ENCODE results near the gene TMEM183A.

TMEM183A gene

DNA sequence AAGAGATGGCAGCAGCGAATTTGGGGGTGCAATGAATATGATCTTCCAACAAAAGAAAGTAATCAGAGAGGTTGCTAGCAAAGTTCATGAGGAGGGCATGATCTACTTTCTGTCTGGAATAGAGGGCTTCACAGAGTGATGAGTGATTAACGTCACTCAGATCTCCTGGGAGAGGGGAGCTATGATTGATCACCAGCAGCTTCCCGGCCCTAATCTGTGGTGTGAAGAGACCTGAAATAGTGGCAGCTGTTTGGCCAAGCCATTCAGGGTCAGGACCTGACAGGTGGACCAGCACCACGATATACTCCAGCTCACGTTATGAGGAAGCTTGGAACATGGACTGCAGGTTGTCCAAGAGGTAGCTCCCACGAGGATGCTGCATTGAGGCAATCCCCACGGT is 19.9 kb upstream of the TMEM183A start:
- Histone ChIP-seq H3K4me1 (ENCODE audit: insufficient read depth, low read length, severe bottlenecking) (no peaks in the 10 kb centered on the region), H3F3A (ENCODE audit: insufficient read depth, low read length) (no peaks in the 10 kb centered on the region)

DNA sequence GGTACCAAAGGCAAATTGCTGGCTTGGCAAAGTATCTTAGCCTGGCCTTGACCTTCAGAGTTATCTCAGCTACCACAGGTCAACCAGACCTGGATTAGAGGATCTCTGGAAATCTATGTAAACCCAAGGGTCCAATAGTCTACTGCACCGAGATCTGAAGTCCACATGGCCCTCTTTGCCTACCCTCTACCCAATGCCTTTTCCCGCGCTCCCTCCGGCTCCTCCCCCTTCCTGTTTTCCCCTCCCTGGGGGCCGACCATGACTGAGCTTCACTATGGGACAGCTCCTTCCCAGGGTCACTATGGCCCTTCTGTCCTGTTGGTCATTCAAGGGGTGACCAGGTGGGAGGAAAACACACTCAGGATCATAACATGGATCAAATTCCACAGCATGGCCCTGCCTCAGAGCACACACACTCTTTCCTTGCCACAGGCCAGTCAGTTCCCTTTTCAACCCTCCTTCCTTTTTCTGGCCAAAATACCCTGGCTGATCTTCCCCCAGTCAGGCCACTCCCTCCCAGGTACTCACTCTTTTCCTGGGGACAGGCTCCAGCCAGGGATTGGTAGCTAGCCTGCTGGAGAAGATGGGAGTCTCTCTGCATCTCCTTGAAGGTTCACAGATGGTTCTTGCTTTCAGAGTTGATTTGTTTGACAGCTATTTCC is 19.1 kb upstream of the TMEM183A start:
- no peak overlapping the region for H3K27ac ChIP-seq (ENCODE audit: low read depth, low read length, poor library complexity, severe bottlenecking)
- no peaks in the 10 kb centered on the region for H4K20me1 ChIP-seq (ENCODE audit: insufficient read depth, low read length)
- no peak overlapping the region for H3K4me2 ChIP-seq (ENCODE audit: low read length)
- no peaks in the 10 kb centered on the region for H3F3A ChIP-seq (ENCODE audit: insufficient read depth, low read length)
- no peak overlapping the region for H2AFZ ChIP-seq (ENCODE audit: low read length)
- peaks cover 13% of the 10 kb centered on the region; the same call in 1 of the 2 replicates for H3K27me3 ChIP-seq (ENCODE audit: insufficient read depth, low read length)
- H3K36me3 ChIP-seq (ENCODE audit: insufficient read depth, low read length): no peaks in the 10 kb centered on the region
- H3K9me3 ChIP-seq (ENCODE audit: low read length): no peaks in the 10 kb centered on the region
- H3K79me2 ChIP-seq (ENCODE audit: insufficient read depth, low read length): no peaks in the 10 kb centered on the region
- TF ChIP-seq, protein P1, sequence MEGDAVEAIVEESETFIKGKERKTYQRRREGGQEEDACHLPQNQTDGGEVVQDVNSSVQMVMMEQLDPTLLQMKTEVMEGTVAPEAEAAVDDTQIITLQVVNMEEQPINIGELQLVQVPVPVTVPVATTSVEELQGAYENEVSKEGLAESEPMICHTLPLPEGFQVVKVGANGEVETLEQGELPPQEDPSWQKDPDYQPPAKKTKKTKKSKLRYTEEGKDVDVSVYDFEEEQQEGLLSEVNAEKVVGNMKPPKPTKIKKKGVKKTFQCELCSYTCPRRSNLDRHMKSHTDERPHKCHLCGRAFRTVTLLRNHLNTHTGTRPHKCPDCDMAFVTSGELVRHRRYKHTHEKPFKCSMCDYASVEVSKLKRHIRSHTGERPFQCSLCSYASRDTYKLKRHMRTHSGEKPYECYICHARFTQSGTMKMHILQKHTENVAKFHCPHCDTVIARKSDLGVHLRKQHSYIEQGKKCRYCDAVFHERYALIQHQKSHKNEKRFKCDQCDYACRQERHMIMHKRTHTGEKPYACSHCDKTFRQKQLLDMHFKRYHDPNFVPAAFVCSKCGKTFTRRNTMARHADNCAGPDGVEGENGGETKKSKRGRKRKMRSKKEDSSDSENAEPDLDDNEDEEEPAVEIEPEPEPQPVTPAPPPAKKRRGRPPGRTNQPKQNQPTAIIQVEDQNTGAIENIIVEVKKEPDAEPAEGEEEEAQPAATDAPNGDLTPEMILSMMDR (IDR thresholded peaks at IDR 0.05; ENCODE audit: low read length): no peak
- no peak for TF ChIP-seq EZH2 (IDR thresholded peaks at IDR 0.05; ENCODE audit: borderline replicate concordance, low read length)
- no peaks in the 10 kb centered on the region for H3K4me1 ChIP-seq (ENCODE audit: insufficient read depth, low read length, severe bottlenecking)
- H3K9ac ChIP-seq (ENCODE audit: low read length): no peak overlapping the region
- H3K9me2 ChIP-seq (ENCODE audit: low read depth, low read length): no peaks in the 10 kb centered on the region
- no peak overlapping the region for H3K4me3 ChIP-seq (ENCODE audit: low read depth, low read length, poor library complexity, severe bottlenecking)

More for the DNA sequence above, 19.9 kb upstream of the TMEM183A start:
- Histone ChIP-seq H4K20me1 (ENCODE audit: insufficient read depth, low read length) (no peaks in the 10 kb centered on the region), H3K4me3 (ENCODE audit: low read depth, low read length, poor library complexity, severe bottlenecking) (no peak overlapping the region), H3K27ac (ENCODE audit: low read depth, low read length, poor library complexity, severe bottlenecking) (no peak overlapping the region), H3K79me2 (ENCODE audit: insufficient read depth, low read length) (no peaks in the 10 kb centered on the region), H3K9me2 (ENCODE audit: low read depth, low read length) (no peaks in the 10 kb centered on the region), H3K4me2 (ENCODE audit: low read length) (no peak overlapping the region), H3K9ac (ENCODE audit: low read length) (no peak overlapping the region), H3K36me3 (ENCODE audit: insufficient read depth, low read length) (no peaks in the 10 kb centered on the region), H3K27me3 (ENCODE audit: insufficient read depth, low read length) (peaks cover 13% of the 10 kb centered on the region; the same call in 1 of the 2 replicates), H2AFZ (ENCODE audit: low read length) (no peak overlapping the region), H3K9me3 (ENCODE audit: low read length) (no peaks in the 10 kb centered on the region)
- TF ChIP-seq EZH2 (IDR thresholded peaks at IDR 0.05; ENCODE audit: borderline replicate concordance, low read length): no peak

DNA sequence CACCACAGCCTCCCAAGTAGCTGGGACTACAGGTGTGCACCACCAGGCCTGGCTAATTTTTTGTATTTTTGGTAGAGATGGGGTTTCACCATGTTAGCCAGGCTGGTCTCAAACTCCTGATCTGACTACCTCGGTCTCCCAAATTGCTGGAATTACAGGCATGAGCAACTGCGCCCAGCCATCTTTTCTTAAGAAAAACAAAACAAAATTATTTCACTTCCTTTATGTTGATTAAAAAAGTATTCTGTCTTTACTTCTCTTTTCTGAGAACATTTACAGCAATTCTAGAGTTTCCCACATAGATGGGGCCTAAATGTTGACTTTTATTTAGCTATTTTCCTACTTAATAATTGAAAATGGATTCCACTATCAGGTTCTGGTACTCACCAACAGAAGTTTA is 17.3 kb upstream of the TMEM183A start:
- Histone ChIP-seq H3K27me3 (ENCODE audit: insufficient read depth, low read length) (peaks cover 13% of the 10 kb centered on the region; the same call in 1 of the 2 replicates), H3K4me3 (ENCODE audit: low read depth, low read length, poor library complexity, severe bottlenecking) (no peak overlapping the region)

More for the DNA sequence above, 17.3 kb upstream of the TMEM183A start:
- Histone ChIP-seq H3F3A (ENCODE audit: insufficient read depth, low read length) (no peaks in the 10 kb centered on the region), H3K36me3 (ENCODE audit: insufficient read depth, low read length) (no peaks in the 10 kb centered on the region), H3K9me2 (ENCODE audit: low read depth, low read length) (no peaks in the 10 kb centered on the region), H3K4me1 (ENCODE audit: insufficient read depth, low read length, severe bottlenecking) (no peaks in the 10 kb centered on the region), H3K9me3 (ENCODE audit: low read length) (no peaks in the 10 kb centered on the region), H3K27ac (ENCODE audit: low read depth, low read length, poor library complexity, severe bottlenecking) (no peak overlapping the region), H3K79me2 (ENCODE audit: insufficient read depth, low read length) (no peaks in the 10 kb centered on the region), H3K4me2 (ENCODE audit: low read length) (no peak overlapping the region), H3K9ac (ENCODE audit: low read length) (no peak overlapping the region), H4K20me1 (ENCODE audit: insufficient read depth, low read length) (no peaks in the 10 kb centered on the region), H2AFZ (ENCODE audit: low read length) (no peak overlapping the region)
- TF ChIP-seq, protein P1 (IDR thresholded peaks at IDR 0.05; ENCODE audit: low read length): no peak
- no peak for TF ChIP-seq EZH2 (IDR thresholded peaks at IDR 0.05; ENCODE audit: borderline replicate concordance, low read length)
